HG02623 (cell line): Measurements from ENCODE around the gene PLEKHG1.

Source experiments
- ATAC-seq: cut with Tn5 transposase; IDR thresholded peaks from one replicate; pipeline ENCODE4 v1.9.1; 2021; ENCODE audit warnings: moderate library complexity; ENCODE audit not compliant: unreplicated experiment

PLEKHG1 gene

GRCh38 chr6:150588888-150589499 lies 10.7 kb upstream of the PLEKHG1 start:
- no peak for ATAC-seq

GRCh38 chr6:150589852-150590251 lies 9.8 kb upstream of the PLEKHG1 start:
- no peak for ATAC-seq

GRCh38 chr6:150590446-150590845 lies 9.2 kb upstream of the PLEKHG1 start:
- ATAC-seq, result no peak

GRCh38 chr6:150592377-150592995 lies 7.2 kb upstream of the PLEKHG1 start:
- ATAC-seq, result no peak

- no peak for ATAC-seq
These were observed 6.6 kb upstream of the PLEKHG1 start for GRCh38 chr6:150593119-150593518.

GRCh38 chr6:150596439-150596838 lies 3.2 kb upstream of the PLEKHG1 start:
- ATAC-seq, result no peak

- ATAC-seq, result no peak
These were observed 1.3 kb upstream of the PLEKHG1 start for GRCh38 chr6:150598401-150598800.

GRCh38 chr6:150598858-150599198 lies 857 bp upstream of the PLEKHG1 start:
- no peak for ATAC-seq

- no peak for ATAC-seq
These were observed 270 bp downstream of the PLEKHG1 start for GRCh38 chr6:150600010-150600300.

GRCh38 chr6:150600301-150601017 lies 774 bp downstream of the PLEKHG1 start:
- ATAC-seq, result peak; percentile 59

GRCh38 chr6:150601439-150601838 lies 1.8 kb downstream of the PLEKHG1 start:
- no peak for ATAC-seq

GRCh38 chr6:150603176-150603575 lies 3.5 kb downstream of the PLEKHG1 start:
- no peak for ATAC-seq

- no peak for ATAC-seq
These were observed 4.8 kb downstream of the PLEKHG1 start for GRCh38 chr6:150604467-150604866.

- ATAC-seq, result no peak
These were observed 5.6 kb downstream of the PLEKHG1 start for GRCh38 chr6:150605333-150605732.

GRCh38 chr6:150606168-150606591 lies 6.5 kb downstream of the PLEKHG1 start:
- ATAC-seq, result no peak

GRCh38 chr6:150606647-150607328 lies 7.1 kb downstream of the PLEKHG1 start:
- no peak for ATAC-seq

- ATAC-seq, result no peak
These were observed 7.6 kb downstream of the PLEKHG1 start for GRCh38 chr6:150607329-150607650.

- no peak for ATAC-seq
These were observed 10.9 kb downstream of the PLEKHG1 start for GRCh38 chr6:150610584-150610983.

GRCh38 chr6:150613269-150613668 lies 13.6 kb downstream of the PLEKHG1 start:
- no peak for ATAC-seq

- no peak for ATAC-seq
These were observed 16.3 kb downstream of the PLEKHG1 start for GRCh38 chr6:150615967-150616366.

- ATAC-seq, result no peak
These were observed 16.9 kb downstream of the PLEKHG1 start for GRCh38 chr6:150616586-150616985.

- no peak for ATAC-seq
These were observed 17.4 kb downstream of the PLEKHG1 start for GRCh38 chr6:150617062-150617461.
